HepG2 (cell line): ENCODE results near the gene KDM3A. TPM values are rescaled to one million over a fixed set of nuclear protein-coding genes. Genes with fewer than 3 reads are reported as not detected.

Experiments used
- BRD4 ChIP-seq: sonication (generic); formaldehyde crosslinking; IDR thresholded peaks from 2 replicates; pipeline ENCODE4 v1.4.0; 2020; ENCODE audit warnings: missing genetic modification reagents
- ELF1 ChIP-seq: sonication (generic); formaldehyde crosslinking; IDR thresholded peaks from 2 replicates; pipeline ENCODE4 v1.4.0; 2020; ENCODE audit warnings: missing genetic modification reagents
- JUN ChIP-seq: sonication (generic); formaldehyde crosslinking; IDR thresholded peaks from 2 replicates; pipeline ENCODE4 v1.4.0; 2020; ENCODE audit warnings: mild to moderate bottlenecking, missing genetic modification reagents
- NRL ChIP-seq: sonication (generic); formaldehyde crosslinking; IDR thresholded peaks from 2 replicates; pipeline ENCODE4 v1.5.0; 2020; ENCODE audit warnings: missing genetic modification reagents, mild to moderate bottlenecking, moderate library complexity, borderline replicate concordance
- ZBTB42 ChIP-seq: sonication (generic); formaldehyde crosslinking; IDR thresholded peaks from 2 replicates; pipeline ENCODE4 v1.5.0; 2020; ENCODE audit warnings: mild to moderate bottlenecking, missing genetic modification reagents
- ZFP82 ChIP-seq: sonication (generic); formaldehyde crosslinking; IDR thresholded peaks from 2 replicates; pipeline ENCODE4 v1.5.1; 2020; ENCODE audit warnings: mild to moderate bottlenecking, missing genetic modification reagents, borderline replicate concordance
- ZNF652 ChIP-seq: IDR thresholded peaks from 2 replicates; pipeline ENCODE4 v1.6.1; 2016; ENCODE audit warnings: low read depth, borderline replicate concordance
- ZNF720 ChIP-seq: sonication (generic); formaldehyde crosslinking; IDR thresholded peaks from 2 replicates; pipeline ENCODE4 v1.4.0; 2020; ENCODE audit warnings: missing genetic modification reagents
- ZNF775 ChIP-seq: sonication (generic); formaldehyde crosslinking; IDR thresholded peaks from 2 replicates; pipeline ENCODE4 v1.4.0; 2020; ENCODE audit warnings: missing genetic modification reagents, mild to moderate bottlenecking, moderate library complexity, borderline replicate concordance
- ZSCAN31 ChIP-seq: sonication (generic); formaldehyde crosslinking; IDR thresholded peaks from 2 replicates; pipeline ENCODE4 v1.5.0; 2020; ENCODE audit warnings: low read depth, mild to moderate bottlenecking, missing genetic modification reagents
- polyA plus RNA-seq, 8 experiments: library from polyadenylated mRNA; depleted of rRNA in 3 of 8; stranded (reverse) in 7 of 8; unstranded in 1 of 8; fragments of >200 nt; fragmentation: Illumina TruSeq in 4 of 8; extraction: Trizol in 4 of 8; gene quantifications; 2 replicates each; pipeline versions ENCODE4 v1.2.1 to v1.2.3, GENCODE V29; 2011 to 2016; ENCODE audit warnings: low read depth in 4 of 8, missing spikeins in 1 of 8, mixed read lengths in 1 of 8; ENCODE audit not compliant: insufficient read depth in 1 of 8
- total RNA-seq, 5 experiments: library from RNA; depleted of rRNA; stranded (reverse); fragments of >200 nt; fragmentation: Illumina TruSeq; extraction: Trizol; gene quantifications; 2 replicates each; pipeline ENCODE4 v1.2.3, GENCODE V29; 2016; ENCODE audit warnings: low read depth in 1 of 5
- TF ChIP-seq, protein P1 (sequence below): sonication (generic); formaldehyde crosslinking; IDR thresholded peaks from 2 replicates; pipeline ENCODE4 v1.9.0; 2021; ENCODE audit warnings: missing genetic modification reagents, borderline replicate concordance
- TF ChIP-seq, protein P2 (sequence below): sonication (generic); formaldehyde crosslinking; IDR thresholded peaks from 2 replicates; pipeline ENCODE4 v1.4.0; 2020; ENCODE audit warnings: low read depth, mild to moderate bottlenecking, missing genetic modification reagents
- TF ChIP-seq, protein P3 (sequence below): sonication (generic); formaldehyde crosslinking; IDR thresholded peaks from 2 replicates; pipeline ENCODE4 v1.5.0; 2020; ENCODE audit warnings: mild to moderate bottlenecking, missing genetic modification reagents, borderline replicate concordance
- TF ChIP-seq, protein P4 (sequence below): sonication (generic); formaldehyde crosslinking; IDR thresholded peaks from 2 replicates; pipeline ENCODE4 v1.8.1; 2023; ENCODE audit warnings: mild to moderate bottlenecking, inconsistent platforms, moderate library complexity, missing genetic modification reagents, borderline replicate concordance
- TF ChIP-seq, protein P5 (sequence below): sonication (generic); formaldehyde crosslinking; conservative IDR thresholded peaks from 2 replicates; pipeline ENCODE4 v1.4.0; 2020; ENCODE audit warnings: missing genetic modification reagents

KDM3A gene
- total and polyA plus RNA-seq, 2 of the 13 experiments (the other 11 are each of a cell fraction or from before 2014, with no cell fraction given), result 21.0 to 70.2 TPM

DNA sequence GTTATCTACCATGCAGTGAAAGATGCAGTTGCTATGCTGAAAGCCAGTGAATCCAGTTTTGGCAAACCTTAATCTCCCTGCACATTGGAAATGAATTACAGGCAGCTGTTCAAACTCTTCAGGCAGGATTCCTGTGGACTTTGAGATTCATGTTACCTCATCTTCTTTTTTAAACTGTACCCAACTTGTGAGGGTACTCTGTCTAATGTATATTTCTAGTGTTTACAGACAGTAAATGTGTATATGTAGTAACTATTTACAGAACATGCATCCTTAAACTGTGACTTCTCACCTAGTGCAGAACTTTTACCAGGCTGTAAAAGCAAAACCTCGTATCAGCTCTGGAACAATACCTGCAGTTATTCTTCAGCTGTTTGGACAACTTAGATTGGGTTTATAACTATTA lies 50.9 kb downstream of the KDM3A start (continued):
- TF ChIP-seq, protein P1, sequence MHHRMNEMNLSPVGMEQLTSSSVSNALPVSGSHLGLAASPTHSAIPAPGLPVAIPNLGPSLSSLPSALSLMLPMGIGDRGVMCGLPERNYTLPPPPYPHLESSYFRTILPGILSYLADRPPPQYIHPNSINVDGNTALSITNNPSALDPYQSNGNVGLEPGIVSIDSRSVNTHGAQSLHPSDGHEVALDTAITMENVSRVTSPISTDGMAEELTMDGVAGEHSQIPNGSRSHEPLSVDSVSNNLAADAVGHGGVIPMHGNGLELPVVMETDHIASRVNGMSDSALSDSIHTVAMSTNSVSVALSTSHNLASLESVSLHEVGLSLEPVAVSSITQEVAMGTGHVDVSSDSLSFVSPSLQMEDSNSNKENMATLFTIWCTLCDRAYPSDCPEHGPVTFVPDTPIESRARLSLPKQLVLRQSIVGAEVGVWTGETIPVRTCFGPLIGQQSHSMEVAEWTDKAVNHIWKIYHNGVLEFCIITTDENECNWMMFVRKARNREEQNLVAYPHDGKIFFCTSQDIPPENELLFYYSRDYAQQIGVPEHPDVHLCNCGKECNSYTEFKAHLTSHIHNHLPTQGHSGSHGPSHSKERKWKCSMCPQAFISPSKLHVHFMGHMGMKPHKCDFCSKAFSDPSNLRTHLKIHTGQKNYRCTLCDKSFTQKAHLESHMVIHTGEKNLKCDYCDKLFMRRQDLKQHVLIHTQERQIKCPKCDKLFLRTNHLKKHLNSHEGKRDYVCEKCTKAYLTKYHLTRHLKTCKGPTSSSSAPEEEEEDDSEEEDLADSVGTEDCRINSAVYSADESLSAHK, result no peak
- TF ChIP-seq, protein P2, sequence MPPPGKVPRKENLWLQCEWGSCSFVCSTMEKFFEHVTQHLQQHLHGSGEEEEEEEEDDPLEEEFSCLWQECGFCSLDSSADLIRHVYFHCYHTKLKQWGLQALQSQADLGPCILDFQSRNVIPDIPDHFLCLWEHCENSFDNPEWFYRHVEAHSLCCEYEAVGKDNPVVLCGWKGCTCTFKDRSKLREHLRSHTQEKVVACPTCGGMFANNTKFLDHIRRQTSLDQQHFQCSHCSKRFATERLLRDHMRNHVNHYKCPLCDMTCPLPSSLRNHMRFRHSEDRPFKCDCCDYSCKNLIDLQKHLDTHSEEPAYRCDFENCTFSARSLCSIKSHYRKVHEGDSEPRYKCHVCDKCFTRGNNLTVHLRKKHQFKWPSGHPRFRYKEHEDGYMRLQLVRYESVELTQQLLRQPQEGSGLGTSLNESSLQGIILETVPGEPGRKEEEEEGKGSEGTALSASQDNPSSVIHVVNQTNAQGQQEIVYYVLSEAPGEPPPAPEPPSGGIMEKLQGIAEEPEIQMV (CRISPR knock-in tag), result no peak
- no peak for TF ChIP-seq ZNF652 (CRISPR knock-in tag)
- TF ChIP-seq, protein P3, sequence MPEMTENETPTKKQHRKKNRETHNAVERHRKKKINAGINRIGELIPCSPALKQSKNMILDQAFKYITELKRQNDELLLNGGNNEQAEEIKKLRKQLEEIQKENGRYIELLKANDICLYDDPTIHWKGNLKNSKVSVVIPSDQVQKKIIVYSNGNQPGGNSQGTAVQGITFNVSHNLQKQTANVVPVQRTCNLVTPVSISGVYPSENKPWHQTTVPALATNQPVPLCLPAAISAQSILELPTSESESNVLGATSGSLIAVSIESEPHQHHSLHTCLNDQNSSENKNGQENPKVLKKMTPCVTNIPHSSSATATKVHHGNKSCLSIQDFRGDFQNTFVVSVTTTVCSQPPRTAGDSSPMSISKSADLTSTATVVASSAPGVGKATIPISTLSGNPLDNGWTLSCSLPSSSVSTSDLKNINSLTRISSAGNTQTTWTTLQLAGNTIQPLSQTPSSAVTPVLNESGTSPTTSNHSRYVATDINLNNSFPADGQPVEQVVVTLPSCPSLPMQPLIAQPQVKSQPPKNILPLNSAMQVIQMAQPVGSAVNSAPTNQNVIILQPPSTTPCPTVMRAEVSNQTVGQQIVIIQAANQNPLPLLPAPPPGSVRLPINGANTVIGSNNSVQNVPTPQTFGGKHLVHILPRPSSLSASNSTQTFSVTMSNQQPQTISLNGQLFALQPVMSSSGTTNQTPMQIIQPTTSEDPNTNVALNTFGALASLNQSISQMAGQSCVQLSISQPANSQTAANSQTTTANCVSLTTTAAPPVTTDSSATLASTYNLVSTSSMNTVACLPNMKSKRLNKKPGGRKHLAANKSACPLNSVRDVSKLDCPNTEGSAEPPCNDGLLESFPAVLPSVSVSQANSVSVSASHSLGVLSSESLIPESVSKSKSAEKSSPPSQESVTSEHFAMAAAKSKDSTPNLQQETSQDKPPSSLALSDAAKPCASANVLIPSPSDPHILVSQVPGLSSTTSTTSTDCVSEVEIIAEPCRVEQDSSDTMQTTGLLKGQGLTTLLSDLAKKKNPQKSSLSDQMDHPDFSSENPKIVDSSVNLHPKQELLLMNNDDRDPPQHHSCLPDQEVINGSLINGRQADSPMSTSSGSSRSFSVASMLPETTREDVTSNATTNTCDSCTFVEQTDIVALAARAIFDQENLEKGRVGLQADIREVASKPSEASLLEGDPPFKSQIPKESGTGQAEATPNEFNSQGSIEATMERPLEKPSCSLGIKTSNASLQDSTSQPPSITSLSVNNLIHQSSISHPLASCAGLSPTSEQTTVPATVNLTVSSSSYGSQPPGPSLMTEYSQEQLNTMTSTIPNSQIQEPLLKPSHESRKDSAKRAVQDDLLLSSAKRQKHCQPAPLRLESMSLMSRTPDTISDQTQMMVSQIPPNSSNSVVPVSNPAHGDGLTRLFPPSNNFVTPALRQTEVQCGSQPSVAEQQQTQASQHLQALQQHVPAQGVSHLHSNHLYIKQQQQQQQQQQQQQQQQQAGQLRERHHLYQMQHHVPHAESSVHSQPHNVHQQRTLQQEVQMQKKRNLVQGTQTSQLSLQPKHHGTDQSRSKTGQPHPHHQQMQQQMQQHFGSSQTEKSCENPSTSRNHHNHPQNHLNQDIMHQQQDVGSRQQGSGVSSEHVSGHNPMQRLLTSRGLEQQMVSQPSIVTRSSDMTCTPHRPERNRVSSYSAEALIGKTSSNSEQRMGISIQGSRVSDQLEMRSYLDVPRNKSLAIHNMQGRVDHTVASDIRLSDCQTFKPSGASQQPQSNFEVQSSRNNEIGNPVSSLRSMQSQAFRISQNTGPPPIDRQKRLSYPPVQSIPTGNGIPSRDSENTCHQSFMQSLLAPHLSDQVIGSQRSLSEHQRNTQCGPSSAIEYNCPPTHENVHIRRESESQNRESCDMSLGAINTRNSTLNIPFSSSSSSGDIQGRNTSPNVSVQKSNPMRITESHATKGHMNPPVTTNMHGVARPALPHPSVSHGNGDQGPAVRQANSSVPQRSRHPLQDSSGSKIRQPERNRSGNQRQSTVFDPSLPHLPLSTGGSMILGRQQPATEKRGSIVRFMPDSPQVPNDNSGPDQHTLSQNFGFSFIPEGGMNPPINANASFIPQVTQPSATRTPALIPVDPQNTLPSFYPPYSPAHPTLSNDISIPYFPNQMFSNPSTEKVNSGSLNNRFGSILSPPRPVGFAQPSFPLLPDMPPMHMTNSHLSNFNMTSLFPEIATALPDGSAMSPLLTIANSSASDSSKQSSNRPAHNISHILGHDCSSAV (CRISPR knock-in tag), result no peak
- TF ChIP-seq NRL, result no peak
- no peak for TF ChIP-seq JUN (CRISPR knock-in tag)
- TF ChIP-seq, protein P4, sequence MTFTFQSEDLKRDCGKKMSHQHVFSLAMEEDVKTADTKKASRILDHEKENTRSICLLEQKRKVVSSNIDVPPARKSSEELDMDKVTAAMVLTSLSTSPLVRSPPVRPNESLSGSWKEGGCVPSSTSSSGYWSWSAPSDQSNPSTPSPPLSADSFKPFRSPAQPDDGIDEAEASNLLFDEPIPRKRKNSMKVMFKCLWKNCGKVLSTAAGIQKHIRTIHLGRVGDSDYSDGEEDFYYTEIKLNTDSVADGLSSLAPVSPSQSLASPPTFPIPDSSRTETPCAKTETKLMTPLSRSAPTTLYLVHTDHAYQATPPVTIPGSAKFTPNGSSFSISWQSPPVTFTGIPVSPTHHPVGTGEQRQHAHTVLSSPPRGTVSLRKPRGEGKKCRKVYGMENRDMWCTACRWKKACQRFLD (CRISPR knock-in tag), result no peak
- TF ChIP-seq ZNF775, result no peak
- TF ChIP-seq ZFP82 (CRISPR knock-in tag), result no peak
- no peak for TF ChIP-seq BRD4 (CRISPR knock-in tag)
- TF ChIP-seq ZBTB42 (CRISPR knock-in tag), result no peak
- TF ChIP-seq ZSCAN31 (CRISPR knock-in tag), result no peak
- TF ChIP-seq ELF1, result no peak
- TF ChIP-seq, protein P5, sequence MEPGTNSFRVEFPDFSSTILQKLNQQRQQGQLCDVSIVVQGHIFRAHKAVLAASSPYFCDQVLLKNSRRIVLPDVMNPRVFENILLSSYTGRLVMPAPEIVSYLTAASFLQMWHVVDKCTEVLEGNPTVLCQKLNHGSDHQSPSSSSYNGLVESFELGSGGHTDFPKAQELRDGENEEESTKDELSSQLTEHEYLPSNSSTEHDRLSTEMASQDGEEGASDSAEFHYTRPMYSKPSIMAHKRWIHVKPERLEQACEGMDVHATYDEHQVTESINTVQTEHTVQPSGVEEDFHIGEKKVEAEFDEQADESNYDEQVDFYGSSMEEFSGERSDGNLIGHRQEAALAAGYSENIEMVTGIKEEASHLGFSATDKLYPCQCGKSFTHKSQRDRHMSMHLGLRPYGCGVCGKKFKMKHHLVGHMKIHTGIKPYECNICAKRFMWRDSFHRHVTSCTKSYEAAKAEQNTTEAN, result no peak
- TF ChIP-seq ZNF720 (CRISPR knock-in tag), result no peak
